Measurements from ENCODE around the gene FGF12.
A peak's percentile ranks its signal among the peaks of the same experiment; 100 is the strongest.

Gene FGF12

GRCh38 chr3:192351441-192351840, 375.9 kb downstream of the FGF12 start:
- DNase-seq (ENCODE audit: low read depth): no peak
- no peak overlapping the region for H3K4me3 ChIP-seq (replicated peaks; ENCODE audit: low read depth, low read length)
- TF ChIP-seq CTCF (IDR thresholded peaks at IDR 0.05; ENCODE audit: low read length, missing control alignments): no peak

GRCh38 chr3:192340031-192340430, 387.3 kb downstream of the FGF12 start:
- TF ChIP-seq CTCF (IDR thresholded peaks at IDR 0.05; ENCODE audit: low read length, missing control alignments): no peak
- no peak for DNase-seq (ENCODE audit: low read depth)
- H3K4me3 ChIP-seq (replicated peaks; ENCODE audit: low read depth, low read length): no peak overlapping the region

- no peak for DNase-seq (ENCODE audit: low read depth)
- no peak for TF ChIP-seq CTCF (IDR thresholded peaks at IDR 0.05; ENCODE audit: low read length, missing control alignments)
These were observed 388.1 kb downstream of the FGF12 start for GRCh38 chr3:192339214-192339613.

GRCh38 chr3:192336286-192336685, 391.1 kb downstream of the FGF12 start:
- no peak overlapping the region for H3K4me3 ChIP-seq (replicated peaks; ENCODE audit: low read depth, low read length)
- peak; percentile 0 for DNase-seq (ENCODE audit: low read depth)
- no peak for TF ChIP-seq CTCF (IDR thresholded peaks at IDR 0.05; ENCODE audit: low read length, missing control alignments)

More at GRCh38 chr3:192339214-192339613, 388.1 kb downstream of the FGF12 start:
- no peak overlapping the region for H3K4me3 ChIP-seq (replicated peaks; ENCODE audit: low read depth, low read length)

- TF ChIP-seq CTCF (IDR thresholded peaks at IDR 0.05; ENCODE audit: low read length, missing control alignments): no peak
- DNase-seq (ENCODE audit: low read depth): no peak
- H3K4me3 ChIP-seq (replicated peaks; ENCODE audit: low read depth, low read length): no peak overlapping the region
These were observed 394.7 kb downstream of the FGF12 start for GRCh38 chr3:192332386-192333291.

- TF ChIP-seq CTCF (IDR thresholded peaks at IDR 0.05; ENCODE audit: low read length, missing control alignments): no peak
- no peak for DNase-seq (ENCODE audit: low read depth)
- no peak overlapping the region for H3K4me3 ChIP-seq (replicated peaks; ENCODE audit: low read depth, low read length)
These were observed 395.5 kb downstream of the FGF12 start for GRCh38 chr3:192331749-192332385.
